GM10266 (cell line): ENCODE data around the gene KRCC1.
"Not testable (repeated sequence)": the region's sequence is repeated elsewhere in the genome, so short reads cannot be mapped to it uniquely, and the experiment has no call there.

Experiments used
- DNase-seq: peaks from one replicate; pipeline ENCODE4 v3.0.0; 2012; ENCODE audit errors: extremely low spot score
- TF ChIP-seq, protein P1 (sequence below): IDR thresholded peaks from 2 replicates; pipeline ENCODE4 v1.5.1; 2012; ENCODE audit warnings: mild to moderate bottlenecking, low read depth; ENCODE audit not compliant: control insufficient read depth, insufficient read depth; ENCODE audit errors: missing control alignments

The KRCC1 gene

DNA sequence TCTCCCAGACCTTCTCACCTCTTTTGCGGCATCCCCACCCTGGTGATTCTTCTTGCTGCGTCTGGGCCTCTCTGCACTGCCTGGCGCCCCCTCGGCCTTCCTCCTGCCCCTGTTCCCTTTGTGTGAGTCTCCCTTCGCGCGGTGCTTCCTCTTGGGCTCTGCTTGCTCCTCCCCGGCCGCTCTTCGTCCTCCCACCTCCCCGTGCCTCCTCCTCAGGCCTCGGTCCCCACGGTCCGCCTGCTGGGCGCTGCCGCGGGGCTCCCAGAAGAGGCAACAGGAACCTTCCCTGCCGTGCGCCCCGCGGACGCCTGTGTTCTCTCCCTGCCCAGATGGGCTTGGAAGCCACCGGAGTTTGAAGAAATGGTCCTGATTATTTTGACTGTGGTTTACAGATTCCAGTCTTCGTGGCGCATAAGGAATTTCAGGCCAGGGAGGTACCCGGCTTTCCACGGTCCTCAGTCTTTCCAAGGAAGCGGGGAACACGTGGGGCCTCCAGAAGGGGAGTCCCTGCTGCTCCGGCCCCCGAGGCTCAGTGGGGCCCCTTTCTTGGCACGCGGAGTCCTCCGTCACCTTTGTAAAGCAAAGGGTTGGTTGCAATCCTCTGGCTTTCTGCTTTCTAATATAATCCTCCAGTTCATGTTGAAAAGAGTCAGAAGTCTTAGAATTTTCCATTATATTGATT, 52.4 kb downstream of the KRCC1 start:
- DNase-seq = no peak
- TF ChIP-seq, protein P1, sequence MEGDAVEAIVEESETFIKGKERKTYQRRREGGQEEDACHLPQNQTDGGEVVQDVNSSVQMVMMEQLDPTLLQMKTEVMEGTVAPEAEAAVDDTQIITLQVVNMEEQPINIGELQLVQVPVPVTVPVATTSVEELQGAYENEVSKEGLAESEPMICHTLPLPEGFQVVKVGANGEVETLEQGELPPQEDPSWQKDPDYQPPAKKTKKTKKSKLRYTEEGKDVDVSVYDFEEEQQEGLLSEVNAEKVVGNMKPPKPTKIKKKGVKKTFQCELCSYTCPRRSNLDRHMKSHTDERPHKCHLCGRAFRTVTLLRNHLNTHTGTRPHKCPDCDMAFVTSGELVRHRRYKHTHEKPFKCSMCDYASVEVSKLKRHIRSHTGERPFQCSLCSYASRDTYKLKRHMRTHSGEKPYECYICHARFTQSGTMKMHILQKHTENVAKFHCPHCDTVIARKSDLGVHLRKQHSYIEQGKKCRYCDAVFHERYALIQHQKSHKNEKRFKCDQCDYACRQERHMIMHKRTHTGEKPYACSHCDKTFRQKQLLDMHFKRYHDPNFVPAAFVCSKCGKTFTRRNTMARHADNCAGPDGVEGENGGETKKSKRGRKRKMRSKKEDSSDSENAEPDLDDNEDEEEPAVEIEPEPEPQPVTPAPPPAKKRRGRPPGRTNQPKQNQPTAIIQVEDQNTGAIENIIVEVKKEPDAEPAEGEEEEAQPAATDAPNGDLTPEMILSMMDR = no peak

DNA sequence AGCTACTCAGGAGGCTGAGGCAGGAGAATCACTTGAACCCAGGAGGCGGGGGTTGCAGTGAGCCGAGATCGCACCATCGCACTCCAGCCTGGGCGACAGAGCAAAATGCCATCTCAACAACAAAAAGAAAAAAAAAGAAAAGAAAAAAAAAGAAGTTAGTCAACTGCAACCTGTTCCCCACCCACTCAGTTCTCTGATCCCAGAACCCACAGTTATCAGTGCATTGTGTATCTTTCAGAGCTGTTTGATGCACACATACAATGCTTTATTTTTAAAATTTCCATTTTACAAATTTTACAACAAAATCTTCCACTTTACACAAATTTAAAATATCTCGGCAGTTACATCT, 53.2 kb downstream of the KRCC1 start:
- DNase-seq = no peak
- TF ChIP-seq, protein P1 = no peak

- DNase-seq = not testable (repeated sequence)
Measured at GRCh38 chr2:88000474-88000873, 55.1 kb downstream of the KRCC1 start.

DNA sequence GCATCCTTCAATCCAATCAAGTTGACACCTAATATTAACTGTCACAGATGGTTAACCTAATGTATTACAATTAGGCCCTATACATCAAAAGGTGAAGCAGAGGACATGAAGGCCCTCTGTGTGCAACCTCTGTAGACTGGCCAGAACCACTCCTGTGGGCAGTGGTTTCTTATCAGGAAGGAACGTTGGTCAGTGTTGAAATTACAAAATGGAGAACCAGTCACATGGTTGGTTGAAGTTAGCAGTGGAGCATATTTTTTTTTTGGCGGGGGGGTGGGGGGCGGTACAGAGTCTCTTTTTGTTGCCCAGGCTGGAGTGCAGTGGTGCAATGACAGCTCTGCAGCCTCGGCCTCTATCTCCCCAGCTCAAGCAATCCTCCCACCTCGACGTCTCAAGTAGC, 59.0 kb downstream of the KRCC1 start:
- TF ChIP-seq, protein P1 = no peak
- DNase-seq = no peak

DNA sequence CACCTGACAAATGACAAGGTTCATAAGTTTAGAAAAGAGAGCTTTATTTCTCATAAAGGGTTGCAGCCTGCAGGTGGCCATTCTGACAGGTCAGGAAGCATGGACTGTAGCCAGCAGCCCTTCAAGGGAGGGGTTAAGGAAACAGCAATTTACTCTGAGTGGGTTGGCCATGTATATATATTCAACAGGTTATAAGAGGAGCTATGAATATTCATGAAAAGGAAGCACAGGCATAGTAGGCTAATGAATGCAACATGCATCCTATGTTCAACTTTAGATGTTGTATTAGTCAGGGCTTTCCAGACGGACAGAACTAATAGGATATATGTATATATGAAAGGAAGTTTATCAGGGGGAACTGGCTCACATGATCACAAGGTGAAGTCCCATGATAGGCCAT, 59.8 kb downstream of the KRCC1 start:
- DNase-seq = no peak
- TF ChIP-seq, protein P1 = no peak

- DNase-seq = not testable (repeated sequence)
Measured at GRCh38 chr2:87994304-87994850, 61.2 kb downstream of the KRCC1 start.

GRCh38 chr2:87992569-87992968, 63.0 kb downstream of the KRCC1 start:
- not testable (repeated sequence) for DNase-seq

GRCh38 chr2:87987473-87987872, 68.1 kb downstream of the KRCC1 start:
- DNase-seq = not testable (repeated sequence)

DNA sequence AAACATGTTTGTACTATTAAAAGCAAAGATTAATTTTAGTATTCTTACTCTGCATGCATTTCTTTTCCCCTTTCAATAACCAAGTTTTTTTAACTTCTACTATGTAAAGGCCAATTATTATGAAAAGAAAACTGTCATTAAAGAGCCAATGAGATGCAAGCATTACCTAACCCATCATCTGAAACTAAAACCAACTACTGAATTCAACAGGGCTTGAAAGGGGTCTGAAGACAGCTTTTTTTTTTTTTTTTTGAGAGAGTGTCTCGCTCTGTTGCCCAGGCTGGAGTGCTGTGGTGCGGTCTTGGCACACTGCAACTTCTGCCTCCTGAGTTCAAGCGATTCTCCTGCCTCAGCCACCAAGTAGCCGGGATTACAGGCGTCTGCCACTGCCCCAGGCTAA, 69.7 kb downstream of the KRCC1 start:
- not testable (repeated sequence) for DNase-seq

DNA sequence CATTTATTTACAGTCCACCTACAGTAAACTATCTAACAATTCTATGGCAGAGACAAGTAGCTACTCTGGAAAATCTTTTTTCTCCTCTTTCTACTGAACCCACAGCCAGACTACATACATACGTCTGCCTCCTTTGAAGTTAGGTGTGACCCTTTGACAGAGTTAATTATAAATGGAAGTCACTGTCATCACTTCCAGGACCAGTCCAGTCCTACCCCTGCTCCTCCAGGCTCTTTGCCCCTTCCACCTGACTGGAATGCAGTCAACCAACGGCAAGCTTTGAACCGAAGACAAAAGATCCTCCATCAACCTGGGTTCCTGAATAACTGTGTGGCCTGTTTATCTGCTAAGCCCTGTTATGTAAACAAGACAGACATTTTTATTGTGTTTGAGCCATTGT, 74.4 kb downstream of the KRCC1 start:
- DNase-seq = not testable (repeated sequence)
